Epithelial cell of proximal tubule (primary cell): ENCODE measurements around the gene LIPC. TPM values are rescaled to one million over a fixed set of nuclear protein-coding genes. Genes with fewer than 3 reads are reported as not detected.

Source experiments
- DNase-seq: peaks from one replicate; pipeline ENCODE4 v3.0.0-alpha.2; 2011; ENCODE audit warnings: low read depth
- H3K4me3 ChIP-seq: 2 replicates; pipeline ENCODE4 v1.5.1; 2011; ENCODE audit warnings: low read depth, mild to moderate bottlenecking, low read length
- CTCF ChIP-seq: conservative IDR thresholded peaks from 2 replicates; pipeline ENCODE4 v1.5.1; 2012; ENCODE audit warnings: low read depth, mild to moderate bottlenecking, low read length
- total RNA-seq: library from RNA; depleted of rRNA; stranded (reverse); fragments of >200 nt; gene quantifications from 2 replicates; pipeline ENCODE4 v1.2.3, GENCODE V29; 2015

Gene LIPC
- total RNA-seq, 1 donor from 2014 or later = 12.9 TPM

- H3K4me3 ChIP-seq = no peak overlapping the region
- TF ChIP-seq CTCF = no peak
- DNase-seq = no peak
Observed at GRCh38 chr15:58430224-58430787, 1.5 kb upstream of the LIPC start.

- H3K4me3 ChIP-seq = no peak overlapping the region
- no peak for DNase-seq
- TF ChIP-seq CTCF = no peak
Observed at GRCh38 chr15:58432401-58432800, 610 bp downstream of the LIPC start.

GRCh38 chr15:58433597-58434333, 2.0 kb downstream of the LIPC start:
- TF ChIP-seq CTCF = no peak
- no peak for DNase-seq
- no peak overlapping the region for H3K4me3 ChIP-seq

GRCh38 chr15:58434334-58434875, 2.6 kb downstream of the LIPC start:
- no peak for TF ChIP-seq CTCF
- no peak for DNase-seq
- no peak overlapping the region for H3K4me3 ChIP-seq

- no peak for TF ChIP-seq CTCF
- DNase-seq = no peak
- no peak overlapping the region for H3K4me3 ChIP-seq
Observed at GRCh38 chr15:58436552-58436951, 4.8 kb downstream of the LIPC start.

GRCh38 chr15:58437531-58438105, 5.8 kb downstream of the LIPC start:
- H3K4me3 ChIP-seq = no peak overlapping the region
- DNase-seq = no peak
- TF ChIP-seq CTCF = no peak
